B cell (primary cell): ENCODE measurements around the gene C1orf52. TPM values are rescaled to one million over a fixed set of nuclear protein-coding genes. Genes with fewer than 3 reads are reported as not detected.
A peak's percentile ranks its signal among the peaks of the same experiment; 100 is the strongest.

Source experiments
- ATAC-seq: fragments of 200-7000 bp; cut with Tn5 transposase; one replicate; pipeline ENCODE4 v1.10.0; 2021; ENCODE audit warnings: low read depth, mild to moderate bottlenecking, moderate number of reproducible peaks, moderate library complexity
- CTCF ChIA-PET: fragments of 350-600 bp; sonication (Branson Sonifier 250); formaldehyde crosslinking; loops from one replicate; lab custom pipeline; 2021; ENCODE audit warnings: antibody characterized with exemption, inconsistent platforms; lab: Charles Lee
- POLR2A ChIA-PET: fragments of 350-600 bp; sonication (Branson Sonifier 250); formaldehyde crosslinking; loops from one replicate; lab custom pipeline; 2021; ENCODE audit warnings: antibody characterized with exemption; lab: Charles Lee
- DNase-seq: peaks from one replicate; pipeline ENCODE4 v3.0.0; 2013
- H2AFZ ChIP-seq: 2 replicates; pipeline ENCODE4 v1.6.1; 2012; ENCODE audit warnings: mild to moderate bottlenecking, low read depth, low read length; ENCODE audit not compliant: insufficient read depth, poor library complexity, severe bottlenecking
- H3K27ac ChIP-seq, 2 donors: 1 replicate in 1 of 2; 2 replicates in 1 of 2; pipeline ENCODE4 v1.5.1; 2012 to 2013; ENCODE audit warnings: low read length in 2 of 2, mild to moderate bottlenecking in 2 of 2, moderate library complexity in 1 of 2
- H3K27me3 ChIP-seq, 4 experiments: fragments of 200-600 bp in 1 of 4; sonication (generic) in 1 of 4; replicated peaks in 1 of 4; 1 replicate in 2 of 4; 2 replicates in 2 of 4; pipeline versions ENCODE4 v1.6.1 to v1.7.0; 2013 to 2016; ENCODE audit warnings: low read length in 3 of 4, mild to moderate bottlenecking in 2 of 4, mixed read lengths in 1 of 4, moderate library complexity in 1 of 4; ENCODE audit not compliant: insufficient read depth in 4 of 4, control insufficient read depth in 3 of 4; ENCODE audit errors: control extremely low read depth in 1 of 4
- H3K36me3 ChIP-seq, 2 experiments: replicated peaks in 1 of 2; 1 replicate in 1 of 2; 2 replicates in 1 of 2; pipeline versions ENCODE4 v1.6.1 to v1.7.1; 2013; ENCODE audit warnings: low read length in 1 of 2; ENCODE audit not compliant: insufficient read depth in 2 of 2, control insufficient read depth in 1 of 2; ENCODE audit errors: control extremely low read depth in 1 of 2, extremely low read depth in 1 of 2
- H3K4me1 ChIP-seq, 2 donors: fragments of 200-600 bp in 1 of 2; sonication (generic) in 1 of 2; 1 replicate in 1 of 2; 2 replicates in 1 of 2; pipeline versions ENCODE4 v1.5.1 to v1.6.1; 2013 to 2017; ENCODE audit warnings: low read length in 2 of 2; ENCODE audit not compliant: control insufficient read depth in 2 of 2, insufficient read depth in 2 of 2
- H3K4me2 ChIP-seq: replicated peaks from 2 replicates; pipeline ENCODE3; 2012; ENCODE audit warnings: mild to moderate bottlenecking, low read depth, low read length; ENCODE audit not compliant: poor library complexity, severe bottlenecking
- H3K4me3 ChIP-seq, 5 experiments: fragments of 200-600 bp in 1 of 5; sonication (generic) in 1 of 5; 1 replicate in 3 of 5; 2 replicates in 2 of 5; pipeline versions ENCODE4 v1.5.1 to v1.7.0; 2011 to 2016; ENCODE audit warnings: low read length in 4 of 5, mild to moderate bottlenecking in 4 of 5, low read depth in 2 of 5, control low read depth in 1 of 5, moderate library complexity in 1 of 5; ENCODE audit not compliant: insufficient read depth in 1 of 5; ENCODE audit errors: control extremely low read depth in 1 of 5, extremely low read depth in 1 of 5
- H3K79me2 ChIP-seq: fragments of 200-600 bp; sonication (generic); one replicate; pipeline ENCODE4 v1.6.0; 2016; ENCODE audit warnings: low read length; ENCODE audit not compliant: control insufficient read depth, insufficient read depth
- H3K9ac ChIP-seq: fragments of 200-600 bp; sonication (generic); 2 replicates; pipeline ENCODE4 v1.6.1; 2017; ENCODE audit warnings: mild to moderate bottlenecking, low read length, moderate library complexity
- H3K9me3 ChIP-seq, 3 donors: one replicate each; pipeline versions ENCODE4 v1.6.1 to v1.7.1; 2013; ENCODE audit warnings: low read length in 2 of 3; ENCODE audit not compliant: control insufficient read depth in 2 of 3, insufficient read depth in 1 of 3; ENCODE audit errors: control extremely low read depth in 1 of 3
- H4K20me1 ChIP-seq: 2 replicates; pipeline ENCODE4 v1.6.0; 2012; ENCODE audit warnings: mild to moderate bottlenecking, low read length; ENCODE audit not compliant: insufficient read depth, control insufficient read depth, poor library complexity, severe bottlenecking
- H3K27ac Mint-ChIP-seq: one replicate; pipeline ENCODE4 v1.8.0; 2021; ENCODE audit warnings: mixed read lengths
- H3K27me3 Mint-ChIP-seq: one replicate; pipeline ENCODE4 v1.8.0; 2021; ENCODE audit warnings: mixed read lengths
- H3K4me1 Mint-ChIP-seq: one replicate; pipeline ENCODE4 v1.8.0; 2021; ENCODE audit warnings: mixed read lengths
- H3K4me3 Mint-ChIP-seq: one replicate; pipeline ENCODE4 v1.8.0; 2021; ENCODE audit warnings: mixed read lengths
- H3K9me3 Mint-ChIP-seq: one replicate; pipeline ENCODE4 v1.8.0; 2022; ENCODE audit warnings: mixed read lengths; ENCODE audit not compliant: insufficient read depth
- EZH2 ChIP-seq: IDR thresholded peaks from 2 replicates; pipeline ENCODE4 v1.6.1; 2012; ENCODE audit warnings: borderline replicate concordance, low read depth, mild to moderate bottlenecking, moderate library complexity, low read length; ENCODE audit not compliant: insufficient read depth, poor library complexity, severe bottlenecking
- WGBS: methylation state at CpG from one replicate; pipeline ENCODE4 v1.1.5; 2013; ENCODE audit warnings: missing lambda C conversion rate; ENCODE audit not compliant: insufficient coverage; 5-methylcytosine and 5-hydroxymethylcytosine counted together
- intact Hi-C: fragments of 100-400 bp; cut with micrococcal nuclease; formaldehyde crosslinking; loops from one replicate; pipeline ENCODE4 v1.10.0; 2022
- polyA plus RNA-seq: library from polyadenylated mRNA; depleted of rRNA; stranded (reverse); fragments of >200 nt; gene quantifications from 2 replicates; pipeline ENCODE4 v1.2.3, GENCODE V29; 2012
- total RNA-seq, 2 donors: library from RNA; stranded (reverse); fragments of 120-200 nt in 1 of 2; gene quantifications; 1 replicate in 1 of 2; 2 replicates in 1 of 2; pipeline versions ENCODE4 v1.2.3 to v1.2.4, GENCODE V29; 2013 to 2022
- TF ChIP-seq, protein P1 (sequence below): fragments of 200-600 bp; IDR thresholded peaks from one replicate; pipeline ENCODE4 v1.8.0; 2022; ENCODE audit warnings: antibody characterized with exemption, mild to moderate bottlenecking

C1orf52 gene
- total and polyA plus RNA-seq, 2 donors (not counting 1 experiment from before 2014, with no cell fraction given), result 29.9 to 45.3 TPM

DNA sequence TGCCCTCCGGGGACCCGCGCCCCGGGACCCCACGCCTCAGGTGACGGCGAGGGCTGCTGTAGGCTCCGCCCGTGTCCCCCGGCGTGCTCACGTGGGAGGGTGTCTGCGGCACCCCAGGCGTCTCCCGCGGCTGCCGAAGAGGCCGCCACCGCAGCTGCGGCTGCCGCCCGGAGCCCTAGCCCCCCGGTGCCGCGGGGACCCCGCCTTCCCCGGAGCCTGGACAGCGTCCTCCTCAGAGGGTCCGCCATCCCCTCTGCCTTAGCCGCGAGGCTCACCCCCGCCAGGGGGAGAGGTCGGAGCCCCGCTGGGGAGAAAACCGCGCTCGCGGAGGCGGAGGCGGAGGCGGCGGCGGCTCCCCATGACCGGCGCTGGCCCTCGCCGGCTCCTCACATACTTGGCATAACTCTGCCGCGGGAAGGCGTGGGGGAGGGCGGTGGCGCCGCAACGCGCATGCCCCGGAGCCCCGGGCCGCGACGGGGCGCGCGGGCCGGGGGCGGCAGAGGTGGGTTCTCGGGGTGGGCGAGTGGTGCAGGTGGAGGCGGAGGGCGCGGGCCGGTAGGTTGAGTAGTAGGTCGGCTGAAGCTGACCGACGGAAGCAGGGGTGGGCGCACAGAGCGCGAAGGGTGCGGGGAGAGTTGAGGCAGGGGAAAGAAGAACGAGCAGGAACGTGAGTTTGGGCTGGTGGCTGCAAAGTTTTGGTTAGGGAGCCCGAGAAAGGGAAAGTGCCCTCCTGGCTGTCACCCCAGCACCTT is 57.9 kb downstream of the C1orf52 start:
- Mint-ChIP-seq H3K27me3 (peaks cover 48% of the 10 kb centered on the region), H3K27ac (peak overlapping the region; percentile 93), H3K4me3 (peak overlapping the region; percentile 98), H3K9me3 (no peaks in the 10 kb centered on the region), H3K4me1 (peaks cover 15% of the 10 kb centered on the region)
- Histone ChIP-seq H3K4me1 (peaks cover 16 to 26% of the 10 kb centered on the region in 2 donors), H3K4me3 (peak overlapping the region; percentile 46 to 73 (median 62)), H3K27me3 (peaks cover 0 to 35% (median 28%) of the 10 kb centered on the region in 4 experiments), H3K4me2 (peak overlapping the region; percentile 99), H3K36me3 (no peaks in the 10 kb centered on the region), H3K79me2 (no peaks in the 10 kb centered on the region), H3K27ac (peak overlapping the region in 1 of 2 donors; percentile 85), H3K9me3 (peaks cover 0 to 1% (median 0%) of the 10 kb centered on the region in 3 donors), H4K20me1 (no peaks in the 10 kb centered on the region), H2AFZ (peak overlapping the region; percentile 93), H3K9ac (peak overlapping the region; percentile 74)
- TF ChIP-seq EZH2, result no peak
- ChIA-PET CTCF (interaction anchor here (1.0 to 2.2 kb wide), 3 partner anchors 66 to 257 kb away, joined by 3 to 6 read pairs (median 3); no protein-coding TSS in a partner anchor), POLR2A (interaction anchor here (2.9 kb wide), 1 partner anchor 75 kb away, joined by 7 read pairs; the partner anchor contains the start of gene BCL10)
- WGBS, result under 1% methylated on average over 81 of the region's 81 CpGs
- DNase-seq (peak; percentile 84), ATAC-seq (peak; percentile 64)
- intact Hi-C loops, result loop anchor here (1.0 to 10.0 kb wide), 8 partner anchors 58 to 697 kb away; partner anchors contain the start of genes C1orf52, GNG5, MCOLN2 and MCOLN3

DNA sequence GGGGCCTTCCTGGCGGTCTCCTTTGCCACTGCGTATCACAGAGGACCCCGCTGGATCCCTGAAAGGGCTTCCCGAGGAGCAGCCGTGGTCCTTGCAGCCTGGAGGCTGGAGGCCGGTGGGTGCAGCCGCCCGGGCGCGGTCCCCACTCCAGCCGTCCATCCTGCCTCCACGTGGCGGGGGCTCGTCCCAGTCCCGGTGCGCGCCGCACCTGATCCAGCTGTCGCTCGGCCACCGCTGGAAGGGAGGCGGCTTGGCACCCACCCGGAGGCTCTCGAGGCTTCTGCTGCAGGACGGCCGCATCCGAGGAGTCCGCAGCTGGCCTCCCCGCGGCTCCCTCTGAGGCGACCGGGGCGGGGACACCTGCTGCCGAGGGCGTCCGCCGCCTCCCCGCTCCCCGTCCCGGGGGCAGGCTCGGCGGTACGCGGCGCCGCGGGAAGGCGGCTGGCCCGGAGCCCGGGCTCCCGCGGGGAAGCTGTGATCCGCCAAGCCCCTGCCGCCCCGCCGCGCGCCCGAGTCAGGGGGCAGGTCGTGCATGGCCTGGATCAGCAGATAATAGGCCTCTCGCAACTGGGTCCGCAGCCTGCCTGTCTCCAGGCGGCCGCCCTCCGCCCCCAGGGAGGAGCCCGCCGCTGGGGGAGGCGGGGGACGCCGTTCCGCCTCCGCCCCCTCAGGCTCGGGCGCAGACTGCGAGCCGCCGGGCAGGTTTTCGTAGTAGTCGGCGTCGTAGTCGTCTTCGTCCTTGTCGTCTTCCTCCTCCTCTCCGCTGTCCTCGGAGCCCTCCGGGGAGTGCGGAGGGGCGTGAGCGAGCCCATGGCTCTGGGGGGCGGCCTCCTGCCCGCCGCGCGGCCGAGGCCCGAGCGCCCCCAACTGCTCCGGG is 58.8 kb downstream of the C1orf52 start, which contains the start of gene SYDE2:
SYDE2 (minus strand) TSS at position 554 of the 877 bp plus-strand sequence; CDS start at position 534, 20 bp downstream.
- Mint-ChIP-seq H3K27ac (peak within 1 kb of the TSS; percentile 93), H3K27me3 (peaks cover 42% of the 10 kb centered on the region), H3K4me1 (peaks cover 15% of the 10 kb centered on the region), H3K9me3 (no peaks in the 10 kb centered on the region), H3K4me3 (peak within 1 kb of the TSS; percentile 98)
- peak within 1 kb of the TSS in 1 of 2 donors; percentile 85 for H3K27ac ChIP-seq
- ChIA-PET POLR2A (interaction anchor here (2.9 kb wide), 1 partner anchor 75 kb away, joined by 7 read pairs; the partner anchor contains the start of gene BCL10), CTCF (interaction anchor here (1.0 to 2.2 kb wide), 2 partner anchors 75 to 256 kb away, joined by 5 to 6 read pairs; partner anchors contain the start of gene BCL10)
- H3K4me2 ChIP-seq, result peak within 1 kb of the TSS; percentile 99
- H3K4me1 ChIP-seq, result peaks cover 16 to 26% of the 10 kb centered on the region in 2 donors
- WGBS, result under 1% methylated on average over 99 of the region's 99 CpGs
- H2AFZ ChIP-seq, result peak within 1 kb of the TSS; percentile 93
- H4K20me1 ChIP-seq, result no peaks in the 10 kb centered on the region
- no peaks in the 10 kb centered on the region for H3K79me2 ChIP-seq
- DNase-seq, result peak; percentile 86
- peaks cover 0 to 1% (median 0%) of the 10 kb centered on the region in 3 donors for H3K9me3 ChIP-seq
- H3K4me3 ChIP-seq, result peak within 1 kb of the TSS; percentile 46 to 73 (median 62)
- H3K36me3 ChIP-seq, result no peaks in the 10 kb centered on the region
- intact Hi-C loops, result loop anchor here (1.0 to 10.0 kb wide), 8 partner anchors 59 to 696 kb away; partner anchors contain the start of genes C1orf52, GNG5, MCOLN2 and MCOLN3
- peaks cover 0 to 35% (median 25%) of the 10 kb centered on the region in 4 experiments for H3K27me3 ChIP-seq
- peak; percentile 83 for ATAC-seq
- H3K9ac ChIP-seq, result peak within 1 kb of the TSS; percentile 74
- TF ChIP-seq EZH2, result no peak
- TF ChIP-seq, protein P1, sequence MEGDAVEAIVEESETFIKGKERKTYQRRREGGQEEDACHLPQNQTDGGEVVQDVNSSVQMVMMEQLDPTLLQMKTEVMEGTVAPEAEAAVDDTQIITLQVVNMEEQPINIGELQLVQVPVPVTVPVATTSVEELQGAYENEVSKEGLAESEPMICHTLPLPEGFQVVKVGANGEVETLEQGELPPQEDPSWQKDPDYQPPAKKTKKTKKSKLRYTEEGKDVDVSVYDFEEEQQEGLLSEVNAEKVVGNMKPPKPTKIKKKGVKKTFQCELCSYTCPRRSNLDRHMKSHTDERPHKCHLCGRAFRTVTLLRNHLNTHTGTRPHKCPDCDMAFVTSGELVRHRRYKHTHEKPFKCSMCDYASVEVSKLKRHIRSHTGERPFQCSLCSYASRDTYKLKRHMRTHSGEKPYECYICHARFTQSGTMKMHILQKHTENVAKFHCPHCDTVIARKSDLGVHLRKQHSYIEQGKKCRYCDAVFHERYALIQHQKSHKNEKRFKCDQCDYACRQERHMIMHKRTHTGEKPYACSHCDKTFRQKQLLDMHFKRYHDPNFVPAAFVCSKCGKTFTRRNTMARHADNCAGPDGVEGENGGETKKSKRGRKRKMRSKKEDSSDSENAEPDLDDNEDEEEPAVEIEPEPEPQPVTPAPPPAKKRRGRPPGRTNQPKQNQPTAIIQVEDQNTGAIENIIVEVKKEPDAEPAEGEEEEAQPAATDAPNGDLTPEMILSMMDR, result no peak
